ENCODE data around the gene YES1.
"Not testable (repeated sequence)": the region's sequence is repeated elsewhere in the genome, so short reads cannot be mapped to it uniquely, and the experiment has no call there.

Gene YES1

GRCh38 chr18:767084-767882 lies 44.8 kb downstream of the YES1 start:
- no peak overlapping the region for H3K9ac ChIP-seq (ENCODE audit: low read length)
- H3K27me3 ChIP-seq (ENCODE audit: control insufficient read depth, insufficient read depth, low read length) = no peaks in the 10 kb centered on the region
- H3K4me3 ChIP-seq (ENCODE audit: low read length) = no peak overlapping the region
- H3K4me1 ChIP-seq (ENCODE audit: control insufficient read depth, insufficient read depth, low read length) = no peaks in the 10 kb centered on the region
- H3K27ac ChIP-seq (ENCODE audit: low read depth, low read length) = no peak overlapping the region
- H3K36me3 ChIP-seq (ENCODE audit: control insufficient read depth, insufficient read depth, low read length) = no peaks in the 10 kb centered on the region

- Histone ChIP-seq H3K9ac (ENCODE audit: low read length) (no peak overlapping the region), H3K4me1 (ENCODE audit: control insufficient read depth, insufficient read depth, low read length) (no peaks in the 10 kb centered on the region), H3K27ac (ENCODE audit: low read depth, low read length) (no peak overlapping the region), H3K36me3 (ENCODE audit: control insufficient read depth, insufficient read depth, low read length) (no peaks in the 10 kb centered on the region), H3K27me3 (ENCODE audit: control insufficient read depth, insufficient read depth, low read length) (no peaks in the 10 kb centered on the region), H3K4me3 (ENCODE audit: low read length) (no peak overlapping the region)
These were observed 45.5 kb downstream of the YES1 start for GRCh38 chr18:766550-766860.

- Histone ChIP-seq H3K4me3 (ENCODE audit: low read length) (no peak overlapping the region), H3K27me3 (ENCODE audit: control insufficient read depth, insufficient read depth, low read length) (no peaks in the 10 kb centered on the region), H3K9ac (ENCODE audit: low read length) (no peak overlapping the region), H3K36me3 (ENCODE audit: control insufficient read depth, insufficient read depth, low read length) (no peaks in the 10 kb centered on the region), H3K4me1 (ENCODE audit: control insufficient read depth, insufficient read depth, low read length) (no peaks in the 10 kb centered on the region), H3K27ac (ENCODE audit: low read depth, low read length) (no peak overlapping the region)
These were observed 46.1 kb downstream of the YES1 start for GRCh38 chr18:765764-766549.

DNA sequence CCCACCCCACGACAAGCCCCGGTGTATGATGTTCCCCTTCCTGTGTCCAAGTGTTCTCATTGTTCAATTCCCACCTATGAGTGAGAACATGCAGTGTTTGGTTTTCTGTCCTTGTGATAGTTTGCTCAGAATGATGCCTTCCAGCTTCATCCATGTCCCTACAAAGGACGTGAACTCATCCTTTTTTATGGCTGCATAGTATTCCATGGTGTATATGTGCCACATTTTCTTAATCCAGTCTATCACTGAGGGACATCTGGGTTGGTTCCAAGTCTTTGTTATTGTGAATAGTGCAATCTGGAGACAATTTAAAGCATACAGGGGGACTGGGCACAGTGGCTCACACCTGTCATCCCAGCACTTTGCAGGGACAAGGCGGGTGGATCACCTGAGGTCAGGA lies 52.2 kb downstream of the YES1 start:
- not testable (repeated sequence) for H3K9ac ChIP-seq (ENCODE audit: low read length)

DNA sequence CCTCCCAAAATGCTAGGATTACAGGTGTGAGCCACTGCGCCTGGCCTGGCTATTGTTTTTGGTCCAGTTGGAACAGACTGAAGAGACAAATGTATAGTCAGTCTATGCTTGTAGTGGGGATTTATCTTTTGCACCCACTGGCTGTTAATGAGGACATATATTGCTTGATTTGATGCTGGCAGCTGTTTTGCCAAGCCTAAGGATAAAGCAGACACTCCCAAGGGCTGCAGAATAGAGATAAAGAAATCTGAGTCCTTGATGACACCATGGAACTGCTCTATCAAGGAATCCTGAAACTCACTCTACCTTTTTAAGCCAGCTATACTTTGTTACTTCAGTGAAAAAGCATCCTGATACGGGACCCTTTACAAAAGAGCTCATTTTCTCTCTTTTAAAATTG lies 56.5 kb downstream of the YES1 start:
- Histone ChIP-seq H3K27ac (ENCODE audit: low read depth, low read length) (no peak overlapping the region), H3K36me3 (ENCODE audit: control insufficient read depth, insufficient read depth, low read length) (no peaks in the 10 kb centered on the region), H3K4me1 (ENCODE audit: control insufficient read depth, insufficient read depth, low read length) (no peaks in the 10 kb centered on the region), H3K4me3 (ENCODE audit: low read length) (no peak overlapping the region), H3K9ac (ENCODE audit: low read length) (no peak overlapping the region), H3K27me3 (ENCODE audit: control insufficient read depth, insufficient read depth, low read length) (no peaks in the 10 kb centered on the region)

More for the DNA sequence above, 52.2 kb downstream of the YES1 start:
- not testable (repeated sequence) for H3K4me3 ChIP-seq (ENCODE audit: low read length); H3K36me3 ChIP-seq (ENCODE audit: control insufficient read depth, insufficient read depth, low read length); H3K27me3 ChIP-seq (ENCODE audit: control insufficient read depth, insufficient read depth, low read length); H3K4me1 ChIP-seq (ENCODE audit: control insufficient read depth, insufficient read depth, low read length); H3K27ac ChIP-seq (ENCODE audit: low read depth, low read length)

GRCh38 chr18:754656-755055 lies 57.4 kb downstream of the YES1 start:
- Histone ChIP-seq H3K36me3 (ENCODE audit: control insufficient read depth, insufficient read depth, low read length) (no peaks in the 10 kb centered on the region), H3K27ac (ENCODE audit: low read depth, low read length) (no peak overlapping the region), H3K9ac (ENCODE audit: low read length) (no peak overlapping the region), H3K27me3 (ENCODE audit: control insufficient read depth, insufficient read depth, low read length) (no peaks in the 10 kb centered on the region), H3K4me1 (ENCODE audit: control insufficient read depth, insufficient read depth, low read length) (no peaks in the 10 kb centered on the region), H3K4me3 (ENCODE audit: low read length) (no peak overlapping the region)

DNA sequence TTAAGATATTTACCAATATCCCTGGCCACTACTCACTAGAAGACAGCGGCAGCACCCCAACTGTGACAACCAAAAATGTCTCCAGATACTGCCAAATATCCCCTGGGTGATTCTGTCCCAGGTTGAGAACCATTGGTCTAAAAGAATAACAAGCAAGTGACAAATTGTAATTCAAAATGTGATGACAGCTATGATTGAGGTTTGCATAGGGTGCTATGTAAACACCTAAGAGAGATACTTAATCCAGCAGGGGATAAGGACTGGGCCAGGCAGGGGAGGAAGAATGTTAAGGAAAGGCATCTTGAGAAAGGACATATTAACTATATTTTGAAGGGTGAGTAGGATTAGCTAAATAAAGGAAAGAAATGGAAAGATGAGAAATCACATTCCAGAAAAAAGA lies 61.6 kb downstream of the YES1 start:
- H3K36me3 ChIP-seq (ENCODE audit: control insufficient read depth, insufficient read depth, low read length) = no peaks in the 10 kb centered on the region
- H3K4me1 ChIP-seq (ENCODE audit: control insufficient read depth, insufficient read depth, low read length) = no peaks in the 10 kb centered on the region
- H3K27me3 ChIP-seq (ENCODE audit: control insufficient read depth, insufficient read depth, low read length) = no peaks in the 10 kb centered on the region
- no peak overlapping the region for H3K9ac ChIP-seq (ENCODE audit: low read length)
- H3K27ac ChIP-seq (ENCODE audit: low read depth, low read length) = no peak overlapping the region
- H3K4me3 ChIP-seq (ENCODE audit: low read length) = no peak overlapping the region

DNA sequence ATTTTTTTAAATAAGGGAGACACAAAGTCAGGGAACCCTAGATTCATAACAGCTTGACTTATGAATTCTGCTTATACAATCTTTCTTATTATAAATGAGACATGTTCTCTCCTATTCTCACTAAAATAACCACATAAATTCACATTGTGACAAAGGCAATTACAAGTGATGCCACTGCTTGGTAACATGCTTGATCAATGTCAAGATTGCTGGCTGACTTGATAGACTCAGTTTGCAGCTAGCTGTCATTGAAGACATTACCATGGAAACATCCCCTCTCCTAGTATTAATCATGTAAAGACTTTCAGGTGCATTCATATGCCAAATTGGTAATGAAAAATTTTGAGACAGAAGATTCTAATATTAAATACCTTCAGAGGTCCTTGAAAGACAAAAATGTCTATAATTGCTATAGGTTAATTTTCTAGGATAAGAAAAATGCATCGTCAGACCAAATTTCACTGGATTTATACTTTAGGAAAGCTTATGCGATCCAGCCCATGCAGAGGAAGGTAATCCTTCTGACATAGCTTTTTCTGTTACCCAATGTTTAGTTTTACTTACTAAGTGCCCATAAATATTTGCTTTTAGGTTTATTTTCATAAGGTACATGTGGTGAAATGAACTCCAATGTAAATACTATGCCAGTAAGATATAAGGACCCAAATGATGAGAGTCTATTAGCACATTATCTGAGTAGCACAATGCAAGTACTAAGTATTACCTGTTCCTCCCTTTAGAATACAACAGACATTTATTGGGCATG lies 67.0 kb downstream of the YES1 start:
- no peaks in the 10 kb centered on the region for H3K27me3 ChIP-seq (ENCODE audit: control insufficient read depth, insufficient read depth, low read length)
- H3K4me3 ChIP-seq (ENCODE audit: low read length) = no peak overlapping the region
- no peak overlapping the region for H3K9ac ChIP-seq (ENCODE audit: low read length)
- H3K36me3 ChIP-seq (ENCODE audit: control insufficient read depth, insufficient read depth, low read length) = no peaks in the 10 kb centered on the region
- H3K4me1 ChIP-seq (ENCODE audit: control insufficient read depth, insufficient read depth, low read length) = no peaks in the 10 kb centered on the region
- H3K27ac ChIP-seq (ENCODE audit: low read depth, low read length) = no peak overlapping the region

DNA sequence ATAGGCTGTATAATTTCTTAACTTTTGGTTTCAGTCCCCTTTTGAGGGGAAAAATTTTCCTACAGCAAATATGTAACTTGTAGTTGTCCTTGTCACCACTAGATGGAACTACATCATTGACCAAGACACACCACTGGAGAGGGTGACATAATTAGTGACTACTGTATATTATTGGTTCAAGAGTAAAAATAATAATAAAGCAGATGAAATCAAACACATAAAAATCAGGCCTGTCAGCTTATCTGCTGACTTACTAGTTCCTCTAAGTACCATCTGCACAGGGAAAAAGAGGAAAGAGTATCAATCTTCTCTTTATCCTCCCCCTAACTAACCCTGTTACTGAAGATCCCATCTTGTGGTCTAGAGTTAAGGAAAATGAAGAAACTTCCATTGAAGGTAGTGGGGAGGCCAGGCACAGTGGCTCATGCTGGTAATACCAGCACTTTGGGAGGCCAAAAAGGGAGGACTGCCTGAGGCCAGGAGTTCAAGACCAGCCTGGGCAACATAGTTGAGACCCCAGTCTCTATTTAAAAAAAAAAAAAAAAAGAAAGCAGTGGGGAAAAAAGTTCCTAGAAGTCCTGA lies 70.0 kb downstream of the YES1 start:
- Histone ChIP-seq H3K36me3 (ENCODE audit: control insufficient read depth, insufficient read depth, low read length) (peaks cover 2% of the 10 kb centered on the region), H3K4me1 (ENCODE audit: control insufficient read depth, insufficient read depth, low read length) (no peaks in the 10 kb centered on the region), H3K27me3 (ENCODE audit: control insufficient read depth, insufficient read depth, low read length) (no peaks in the 10 kb centered on the region), H3K27ac (ENCODE audit: low read depth, low read length) (no peak overlapping the region), H3K4me3 (ENCODE audit: low read length) (no peak overlapping the region), H3K9ac (ENCODE audit: low read length) (no peak overlapping the region)

DNA sequence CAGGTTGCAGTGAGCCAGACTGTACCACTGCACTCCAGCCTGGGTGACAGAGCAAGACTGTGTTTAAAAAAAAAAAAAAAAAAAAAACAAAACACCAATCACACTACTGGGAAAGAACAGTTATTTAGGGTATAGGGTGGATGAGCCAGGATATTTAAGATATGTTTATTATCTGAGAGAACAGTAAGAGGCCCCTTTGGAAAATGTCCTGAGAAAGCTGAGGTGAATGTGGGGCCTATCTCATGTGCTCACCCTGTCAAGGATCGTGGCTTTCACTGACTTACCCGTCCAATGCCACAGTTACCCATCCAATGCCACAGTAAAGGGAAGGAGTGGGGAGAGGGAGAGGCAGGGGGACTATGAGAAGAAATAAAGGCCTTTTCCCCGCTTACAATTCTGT lies 79.7 kb downstream of the YES1 start:
- no peaks in the 10 kb centered on the region for H3K27me3 ChIP-seq (ENCODE audit: control insufficient read depth, insufficient read depth, low read length)
- no peaks in the 10 kb centered on the region for H3K4me1 ChIP-seq (ENCODE audit: control insufficient read depth, insufficient read depth, low read length)
- no peak overlapping the region for H3K9ac ChIP-seq (ENCODE audit: low read length)
- no peak overlapping the region for H3K27ac ChIP-seq (ENCODE audit: low read depth, low read length)
- no peak overlapping the region for H3K4me3 ChIP-seq (ENCODE audit: low read length)
- H3K36me3 ChIP-seq (ENCODE audit: control insufficient read depth, insufficient read depth, low read length) = no peaks in the 10 kb centered on the region

GRCh38 chr18:731185-731584 lies 80.9 kb downstream of the YES1 start:
- H3K36me3 ChIP-seq (ENCODE audit: control insufficient read depth, insufficient read depth, low read length) = no peaks in the 10 kb centered on the region
- no peaks in the 10 kb centered on the region for H3K27me3 ChIP-seq (ENCODE audit: control insufficient read depth, insufficient read depth, low read length)
- no peak overlapping the region for H3K27ac ChIP-seq (ENCODE audit: low read depth, low read length)

GRCh38 chr18:730692-731091 lies 81.3 kb downstream of the YES1 start:
- H3K36me3 ChIP-seq (ENCODE audit: control insufficient read depth, insufficient read depth, low read length) = no peaks in the 10 kb centered on the region
- no peaks in the 10 kb centered on the region for H3K27me3 ChIP-seq (ENCODE audit: control insufficient read depth, insufficient read depth, low read length)
- H3K27ac ChIP-seq (ENCODE audit: low read depth, low read length) = no peak overlapping the region
- H3K4me3 ChIP-seq (ENCODE audit: low read length) = no peak overlapping the region
- H3K4me1 ChIP-seq (ENCODE audit: control insufficient read depth, insufficient read depth, low read length) = no peaks in the 10 kb centered on the region
- H3K9ac ChIP-seq (ENCODE audit: low read length) = no peak overlapping the region

More at GRCh38 chr18:731185-731584, 80.9 kb downstream of the YES1 start:
- no peak overlapping the region for H3K9ac ChIP-seq (ENCODE audit: low read length)
- H3K4me1 ChIP-seq (ENCODE audit: control insufficient read depth, insufficient read depth, low read length) = no peaks in the 10 kb centered on the region
- H3K4me3 ChIP-seq (ENCODE audit: low read length) = no peak overlapping the region

Data from rectal smooth muscle tissue (tissue), 1 donor.